ENCODE results near the gene GCG.

Gene GCG

DNA sequence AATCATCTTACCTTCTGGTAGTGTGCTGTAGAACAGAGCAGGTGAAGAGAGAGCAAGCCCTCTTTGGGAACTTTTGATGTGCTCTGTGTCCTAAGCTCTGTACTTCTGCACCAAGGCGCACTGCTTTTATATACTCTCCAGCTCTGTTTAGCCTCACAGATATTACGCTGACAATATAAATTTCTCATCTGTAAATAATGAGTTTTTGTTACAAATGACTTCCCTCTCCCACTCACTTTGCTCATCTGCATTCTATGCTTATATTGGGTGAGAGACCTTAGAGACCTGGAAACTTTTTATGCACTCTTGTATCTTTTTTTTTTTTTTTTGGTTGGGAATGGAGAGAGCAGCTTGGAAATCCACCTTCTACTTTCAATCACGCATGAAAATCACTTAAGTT is at the start of gene GCG:
Gene GCG, minus strand, starts transcription at position 101 of the 400 bp plus-strand sequence. CDS start 3,069 bp downstream, outside the sequence.
- DNase-seq (ENCODE audit: low spot score) = no peak

- DNase-seq (ENCODE audit: low spot score) = no peak
Observed at GRCh38 chr2:162200636-162201035, 48.6 kb upstream of the GCG start.

DNA sequence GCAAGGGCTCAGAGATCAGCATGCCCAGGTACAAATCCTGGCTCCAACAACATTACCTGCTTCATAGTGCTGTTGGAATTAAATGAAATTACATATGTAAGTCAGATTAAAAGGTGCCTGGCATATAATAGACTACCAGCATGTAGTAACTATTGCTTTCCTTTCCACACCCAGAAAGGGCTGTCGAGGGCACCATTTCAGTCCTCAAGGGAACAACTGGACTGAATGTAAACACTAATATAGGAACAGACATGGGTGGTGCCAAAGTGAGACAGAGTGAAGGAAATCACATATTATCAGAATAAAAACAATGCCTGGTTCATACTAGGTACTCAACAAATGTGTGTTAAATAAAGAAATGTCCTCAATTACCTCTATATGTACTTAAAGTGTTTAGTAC is 47.9 kb upstream of the GCG start:
- no peak for DNase-seq (ENCODE audit: low spot score)

DNA sequence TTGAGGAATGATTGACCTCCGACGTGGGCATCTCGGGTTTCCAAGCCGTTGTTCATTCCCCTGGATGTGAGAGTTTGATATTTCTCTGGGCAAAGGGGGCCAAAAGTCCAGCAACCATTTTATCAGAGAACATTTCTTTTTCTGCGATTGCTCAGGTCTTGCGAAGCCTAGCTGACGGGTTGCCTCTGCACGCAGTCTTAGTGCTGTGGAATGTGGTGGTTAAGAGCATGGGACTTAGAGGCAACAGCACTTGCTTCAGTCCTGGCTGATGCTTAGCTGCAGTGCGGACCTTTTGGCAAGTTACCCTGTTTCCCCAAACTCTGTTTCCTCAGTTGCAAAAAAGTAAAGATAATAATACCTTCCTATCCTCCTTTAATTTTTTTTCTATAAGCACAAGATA is 46.2 kb upstream of the GCG start:
- DNase-seq (ENCODE audit: low spot score) = no peak

DNA sequence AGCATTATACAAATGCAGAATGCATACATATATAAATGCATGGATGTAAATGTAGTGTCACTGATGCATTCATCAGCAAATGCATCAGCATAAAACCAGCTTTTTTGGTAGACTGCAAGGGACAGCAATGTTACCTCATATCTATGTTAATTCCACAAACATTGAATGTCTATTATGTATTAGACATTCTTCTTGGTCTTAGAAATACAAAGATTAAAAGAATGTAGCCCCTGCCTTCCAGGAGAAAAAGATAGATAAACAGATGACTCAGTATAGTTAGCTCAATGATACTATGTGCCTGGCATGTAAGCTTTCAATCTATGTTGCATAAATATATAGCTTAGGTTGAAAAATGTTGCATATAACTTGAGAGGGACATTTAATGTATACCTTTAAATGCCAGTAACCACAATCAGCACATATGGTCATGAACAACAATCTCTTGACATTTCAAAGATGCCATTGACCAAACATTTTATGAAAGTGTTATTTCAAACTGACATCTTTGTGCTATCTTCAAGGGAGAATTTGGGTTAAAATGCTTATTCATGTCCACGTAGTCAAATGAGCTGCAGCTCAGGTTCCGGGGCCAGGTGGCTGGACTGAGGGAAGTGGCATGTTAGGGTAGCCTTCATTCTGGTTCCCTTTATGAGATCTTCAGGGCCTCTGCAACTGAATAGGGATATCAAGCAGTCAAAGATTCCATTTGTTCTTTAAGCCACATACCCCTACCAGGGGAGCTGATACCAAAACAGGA is 45.2 kb upstream of the GCG start:
- DNase-seq (ENCODE audit: low spot score) = no peak

DNA sequence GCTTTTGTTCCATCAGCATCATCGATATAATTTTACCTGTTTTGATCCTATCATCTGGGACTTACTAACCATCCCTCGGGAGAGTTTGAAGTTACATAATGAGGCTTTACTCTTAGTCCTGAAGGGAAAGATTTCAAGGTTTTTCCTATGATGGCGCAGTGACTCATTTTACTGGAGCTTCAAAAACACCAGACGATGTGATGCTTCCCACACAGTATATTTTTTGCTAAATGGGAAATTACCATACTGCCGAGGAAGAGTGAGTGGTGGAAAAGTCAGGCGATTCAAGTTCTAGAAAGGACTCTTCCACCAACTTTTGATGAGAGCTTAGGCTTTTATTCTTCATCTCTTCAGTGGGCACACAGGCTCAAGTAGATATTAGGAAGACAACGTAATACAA is 44.6 kb upstream of the GCG start:
- no peak for DNase-seq (ENCODE audit: low spot score)

DNA sequence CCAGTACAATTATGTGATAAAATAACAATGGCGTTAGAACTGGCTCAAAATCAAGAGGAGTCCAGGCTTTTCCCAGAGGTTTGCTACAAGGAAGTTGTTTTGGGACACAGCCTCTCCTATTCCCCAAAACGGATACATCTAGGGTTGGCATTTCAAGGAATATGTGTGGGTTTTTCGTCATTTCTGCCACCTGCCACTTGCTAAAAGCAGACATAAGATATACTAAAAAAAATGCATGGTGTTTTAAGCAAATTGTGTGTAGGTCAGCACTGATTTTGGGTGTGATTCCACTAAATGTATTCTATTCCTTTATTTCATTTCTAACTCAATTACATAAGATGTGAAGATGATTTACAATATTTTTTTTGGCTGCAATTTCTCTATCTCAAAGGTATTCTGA is 36.4 kb upstream of the GCG start:
- DNase-seq (ENCODE audit: low spot score) = no peak

- DNase-seq (ENCODE audit: low spot score) = no peak
Observed at GRCh38 chr2:162185541-162186232, 33.6 kb upstream of the GCG start.

- no peak for DNase-seq (ENCODE audit: low spot score)
Observed at GRCh38 chr2:162184821-162185450, 32.9 kb upstream of the GCG start.

GRCh38 chr2:162184359-162184758 is 32.3 kb upstream of the GCG start:
- DNase-seq (ENCODE audit: low spot score) = peak; percentile 15

- no peak for DNase-seq (ENCODE audit: low spot score)
Observed at GRCh38 chr2:162182395-162182794, 30.3 kb upstream of the GCG start.

DNA sequence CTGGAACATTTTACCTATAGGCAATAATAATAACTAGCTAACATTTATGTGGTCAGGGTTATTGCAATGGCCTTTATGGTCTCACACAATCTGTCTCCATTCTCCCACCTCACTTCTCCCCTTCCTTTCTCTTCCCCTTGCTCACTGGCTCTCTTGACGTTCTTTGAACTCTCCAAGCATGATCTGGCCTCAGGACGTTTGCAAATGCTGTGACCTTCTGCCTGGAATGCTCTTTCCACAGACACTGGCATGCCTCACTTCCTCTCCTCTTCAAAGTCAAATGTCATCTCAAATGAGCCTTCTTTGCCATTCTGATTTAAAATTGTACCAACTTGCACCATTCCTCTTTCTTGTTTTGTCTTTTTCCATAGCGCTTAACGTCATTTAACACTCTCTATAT is 25.3 kb upstream of the GCG start:
- DNase-seq (ENCODE audit: low spot score) = no peak

GRCh38 chr2:162175714-162176113 is 23.7 kb upstream of the GCG start:
- no peak for DNase-seq (ENCODE audit: low spot score)

DNA sequence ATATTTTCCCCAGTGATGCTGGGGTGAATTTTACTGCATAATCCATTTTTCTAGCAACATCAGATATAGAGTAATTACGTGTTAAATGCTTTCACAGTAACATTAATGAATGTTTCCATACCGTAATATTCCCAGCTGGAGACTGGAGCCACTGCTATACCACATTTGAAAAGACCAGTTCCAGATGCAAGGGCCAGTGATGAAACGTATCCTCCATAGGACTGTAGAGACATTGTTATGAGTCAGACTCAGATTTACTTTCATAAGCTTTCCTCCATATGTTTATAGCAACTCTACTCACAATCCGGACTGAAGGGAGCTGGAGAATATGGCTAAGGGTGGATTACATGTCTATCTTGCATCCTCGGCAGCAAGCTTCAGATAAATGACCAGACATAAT is 22.7 kb upstream of the GCG start:
- no peak for DNase-seq (ENCODE audit: low spot score)

DNA sequence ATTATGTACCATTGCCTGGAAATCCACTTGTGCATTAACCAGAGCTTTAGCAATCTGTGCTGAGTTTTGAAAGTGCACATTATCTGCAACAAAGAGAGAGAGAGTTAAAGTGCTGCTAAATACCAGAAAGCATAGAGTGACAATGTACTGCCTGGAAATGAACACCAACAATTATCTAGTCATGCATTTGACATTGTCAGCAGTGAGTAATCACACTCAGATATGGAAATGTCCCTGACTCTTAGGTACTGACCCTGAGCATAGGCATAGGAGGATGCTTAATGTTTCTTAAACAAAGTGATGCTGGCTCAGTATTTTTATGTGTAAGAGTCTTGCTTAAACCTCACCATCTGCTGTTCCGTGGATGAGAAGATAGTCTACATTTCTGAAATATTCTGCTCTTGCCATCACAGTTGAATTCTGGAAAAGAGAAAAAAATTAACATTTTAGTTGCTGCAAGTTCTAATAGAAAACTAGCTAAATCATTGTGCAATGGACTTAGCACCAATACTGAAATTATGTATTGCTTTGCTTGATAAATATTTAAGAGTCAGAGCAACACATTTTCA is 20.8 kb upstream of the GCG start:
- no peak for DNase-seq (ENCODE audit: low spot score)

- no peak for DNase-seq (ENCODE audit: low spot score)
Observed at GRCh38 chr2:162166745-162167144, 14.7 kb upstream of the GCG start.

- no peak for DNase-seq (ENCODE audit: low spot score)
Observed at GRCh38 chr2:162166174-162166573, 14.1 kb upstream of the GCG start.

DNA sequence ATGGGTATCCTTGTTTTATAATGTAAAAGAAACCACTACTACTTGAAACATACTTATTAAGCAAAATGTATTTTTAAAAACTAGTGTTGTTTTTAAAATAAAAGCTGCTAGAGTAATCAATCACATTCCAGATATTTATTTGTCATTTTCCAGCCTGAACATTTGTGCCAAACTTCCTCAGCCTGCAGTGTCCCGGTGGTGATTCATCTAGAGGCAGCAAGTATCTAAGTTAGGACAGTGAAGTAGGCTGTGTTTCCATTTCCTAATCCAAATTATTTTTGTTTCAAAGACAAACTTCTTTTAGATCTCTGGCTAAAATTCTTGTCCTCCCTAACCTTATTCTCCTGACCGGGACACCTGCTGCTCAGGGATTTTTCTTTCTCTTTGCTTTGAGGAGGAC is 12.8 kb upstream of the GCG start:
- no peak for DNase-seq (ENCODE audit: low spot score)

DNA sequence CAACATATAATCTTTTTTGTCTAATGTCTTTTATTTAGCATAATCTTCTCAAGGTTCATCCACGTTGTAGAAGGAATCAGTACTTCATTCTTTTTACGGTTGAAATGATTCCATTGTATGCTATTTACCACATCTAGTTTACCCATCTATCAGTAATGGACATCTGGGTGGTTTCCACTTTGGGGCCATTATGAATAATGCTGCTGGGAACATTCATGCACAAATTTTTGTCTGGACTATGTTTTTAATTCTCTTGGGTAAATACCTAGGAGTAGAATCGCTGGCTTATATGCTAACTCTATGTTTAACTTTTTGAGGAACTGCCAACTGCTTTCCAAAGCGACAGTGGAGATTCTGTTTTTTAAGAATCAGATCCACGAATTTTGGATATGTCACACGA is 7.4 kb upstream of the GCG start:
- DNase-seq (ENCODE audit: low spot score) = no peak

- DNase-seq (ENCODE audit: low spot score) = no peak
Observed at GRCh38 chr2:162156149-162156548, 4.1 kb upstream of the GCG start.

DNA sequence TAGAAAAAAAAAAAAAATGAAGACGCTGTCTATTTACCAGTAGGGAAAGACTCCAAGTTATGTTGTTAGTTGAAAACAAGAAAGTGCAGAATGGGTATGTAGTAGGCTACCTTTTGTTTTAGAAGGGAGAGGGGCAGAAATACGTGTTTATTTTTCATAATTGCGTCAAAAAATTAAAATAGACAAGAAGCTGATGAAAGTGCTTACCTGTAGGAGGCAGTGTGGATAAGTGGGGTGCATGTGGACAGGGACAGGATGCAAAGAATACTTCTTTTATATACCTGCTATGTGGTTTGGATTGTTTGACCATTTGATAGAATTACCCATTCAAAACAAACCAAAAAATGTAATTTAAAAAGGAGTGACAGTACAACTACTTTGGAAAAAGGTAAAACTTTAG is 3.0 kb upstream of the GCG start:
- DNase-seq (ENCODE audit: low spot score) = no peak

DNA sequence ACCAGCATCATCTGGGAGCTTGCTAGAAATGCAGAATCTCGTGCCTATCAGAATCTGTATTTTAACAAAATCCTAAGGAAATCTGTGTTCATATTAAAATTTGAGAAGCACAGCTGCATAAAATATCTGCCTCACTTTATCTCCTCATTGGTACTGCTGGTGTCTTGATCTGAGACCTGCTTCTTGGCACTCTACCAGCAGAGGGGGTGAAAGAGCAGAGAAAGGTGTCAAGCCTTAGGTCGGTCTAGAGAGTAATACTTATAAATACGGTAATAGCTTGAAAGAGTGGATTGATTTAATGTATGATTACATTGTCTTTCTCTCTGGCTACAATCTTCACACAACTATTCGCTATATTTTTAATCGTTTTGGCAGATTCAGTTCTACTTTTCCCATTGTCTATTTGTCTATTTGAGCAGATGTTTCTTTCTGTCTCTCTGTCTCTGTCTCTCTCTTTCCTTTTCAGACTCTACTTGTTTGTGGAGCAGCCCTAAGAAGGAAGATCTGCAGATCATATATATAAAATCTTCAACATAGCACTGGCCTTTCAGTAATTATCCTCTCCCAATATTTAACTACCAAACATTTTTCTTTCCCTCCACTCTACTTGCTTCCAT is 1.7 kb upstream of the GCG start:
- DNase-seq (ENCODE audit: low spot score) = peak; percentile 25

DNA sequence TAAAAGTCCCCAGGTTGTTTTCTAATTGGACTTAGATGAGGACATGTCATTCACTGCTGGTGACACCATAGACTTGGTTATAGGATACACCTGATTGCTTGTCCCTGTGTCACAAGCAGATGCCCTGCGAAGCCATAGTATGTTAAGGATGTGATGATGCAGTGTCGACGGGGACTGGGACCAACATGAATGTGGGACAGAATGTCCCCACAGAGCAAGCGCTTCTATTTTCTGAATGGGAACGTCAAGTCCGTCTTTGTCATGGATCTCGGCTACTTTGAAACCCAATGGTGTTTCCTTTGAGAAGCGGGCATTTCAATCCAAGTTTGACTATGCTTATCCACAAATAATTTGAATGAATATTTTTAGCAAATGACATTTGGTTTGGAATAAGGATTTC is 2.1 kb downstream of the GCG start:
- no peak for DNase-seq (ENCODE audit: low spot score)

Data from pons (tissue), 1 donor.